GM21529 (cell line): ENCODE results near the gene ANXA11.
A peak's percentile ranks its signal among the peaks of the same experiment; 100 is the strongest.
"Not testable (repeated sequence)": the region's sequence is repeated elsewhere in the genome, so short reads cannot be mapped to it uniquely, and the experiment has no call there.

Source experiments
- ATAC-seq: cut with Tn5 transposase; IDR thresholded peaks from one replicate; pipeline ENCODE4 v1.9.1; 2021; ENCODE audit not compliant: unreplicated experiment

The ANXA11 gene

GRCh38 chr10:80149123-80149522 lies 56.2 kb downstream of the ANXA11 start:
- no peak for ATAC-seq

- ATAC-seq: no peak
Observed at GRCh38 chr10:80148166-80148805, 57.1 kb downstream of the ANXA11 start.

- ATAC-seq: no peak
Observed at GRCh38 chr10:80146918-80147317, 58.4 kb downstream of the ANXA11 start.

- not testable (repeated sequence) for ATAC-seq
Observed at GRCh38 chr10:80145406-80146308, 59.7 kb downstream of the ANXA11 start.

GRCh38 chr10:80144696-80145131 lies 60.6 kb downstream of the ANXA11 start:
- peak; percentile 39 for ATAC-seq

GRCh38 chr10:80144067-80144695 lies 61.2 kb downstream of the ANXA11 start:
- ATAC-seq: peak; percentile 73

- ATAC-seq: no peak
Observed at GRCh38 chr10:80141696-80142460, 63.5 kb downstream of the ANXA11 start.

- ATAC-seq: no peak
Observed at GRCh38 chr10:80140251-80140650, 65.1 kb downstream of the ANXA11 start.

GRCh38 chr10:80139265-80139664 lies 66.1 kb downstream of the ANXA11 start:
- no peak for ATAC-seq

- no peak for ATAC-seq
Observed at GRCh38 chr10:80137920-80138319, 67.4 kb downstream of the ANXA11 start.

- no peak for ATAC-seq
Observed at GRCh38 chr10:80137031-80137862, 68.1 kb downstream of the ANXA11 start.

GRCh38 chr10:80136134-80136571 lies 69.2 kb downstream of the ANXA11 start:
- ATAC-seq: no peak

GRCh38 chr10:80133687-80134086 lies 71.7 kb downstream of the ANXA11 start:
- not testable (repeated sequence) for ATAC-seq

GRCh38 chr10:80133206-80133605 lies 72.1 kb downstream of the ANXA11 start:
- ATAC-seq: no peak

GRCh38 chr10:80132299-80133139 lies 72.8 kb downstream of the ANXA11 start, which contains the start of gene PLAC9:
Gene PLAC9 (plus strand): TSS chr10:80132730. CDS start chr10:80132763, 33 bp downstream.
- no peak for ATAC-seq

- no peak for ATAC-seq
Observed at GRCh38 chr10:80131499-80131901, 73.8 kb downstream of the ANXA11 start.

- ATAC-seq: no peak
Observed at GRCh38 chr10:80126876-80127275, 78.5 kb downstream of the ANXA11 start.

GRCh38 chr10:80122746-80123145 lies 82.6 kb downstream of the ANXA11 start:
- ATAC-seq: no peak

- no peak for ATAC-seq
Observed at GRCh38 chr10:80122110-80122710, 83.1 kb downstream of the ANXA11 start.
